Measurements from ENCODE around the gene COA3. TPM values are rescaled to one million over a fixed set of nuclear protein-coding genes. Genes with fewer than 3 reads are reported as not detected.
"Not testable (repeated sequence)": the region's sequence is repeated elsewhere in the genome, so short reads cannot be mapped to it uniquely, and the experiment has no call there.

The COA3 gene
- total and polyA plus RNA-seq, 9 donors: 53.6 to 84.1 (median 59.5) TPM

- peaks cover 44% of the 10 kb centered on the region for H3K36me3 ChIP-seq (ENCODE audit: control insufficient read depth, insufficient read depth, low read length)
- no peak overlapping the region for H3K27ac ChIP-seq (ENCODE audit: low read length)
- H3K27me3 ChIP-seq (ENCODE audit: control insufficient read depth, insufficient read depth, low read length): peaks cover 1% of the 10 kb centered on the region
- peak overlapping the region; percentile 92 for H3K4me3 ChIP-seq (ENCODE audit: low read length)
- H3K4me1 ChIP-seq (ENCODE audit: control insufficient read depth, insufficient read depth, low read length): peaks cover 9% of the 10 kb centered on the region
- 36% methylated on average over 1 of the region's 3 CpGs for WGBS (ENCODE audit: insufficient coverage)
- no peak for DNase-seq
- no peaks in the 10 kb centered on the region for H3K9me3 ChIP-seq (replicated peaks; ENCODE audit: control insufficient read depth, low read depth, low read length)
Observed at GRCh38 chr17:42774066-42774745, 24.3 kb downstream of the COA3 start.

GRCh38 chr17:42773290-42774035, 25.0 kb downstream of the COA3 start, which contains the start of gene VPS25:
Gene VPS25, plus strand, starts transcription at chr17:42773449. Its CDS starts 27 bp downstream, at chr17:42773476.
- H3K9me3 ChIP-seq (replicated peaks; ENCODE audit: control insufficient read depth, low read depth, low read length): no peaks in the 10 kb centered on the region
- no peaks in the 10 kb centered on the region for H3K27me3 ChIP-seq (ENCODE audit: control insufficient read depth, insufficient read depth, low read length)
- H3K4me3 ChIP-seq (ENCODE audit: low read length): peak within 1 kb of the TSS; percentile 92
- WGBS (ENCODE audit: insufficient coverage): 0% methylated on average over 24 of the region's 39 CpGs
- DNase-seq: peak; percentile 94
- H3K4me1 ChIP-seq (ENCODE audit: control insufficient read depth, insufficient read depth, low read length): peaks cover 9% of the 10 kb centered on the region
- H3K36me3 ChIP-seq (ENCODE audit: control insufficient read depth, insufficient read depth, low read length): peaks cover 37% of the 10 kb centered on the region
- H3K27ac ChIP-seq (ENCODE audit: low read length): peak within 1 kb of the TSS; percentile 86

GRCh38 chr17:42772945-42773289, 25.6 kb downstream of the COA3 start:
- no peak for DNase-seq
- peak overlapping the region; percentile 92 for H3K4me3 ChIP-seq (ENCODE audit: low read length)
- H3K36me3 ChIP-seq (ENCODE audit: control insufficient read depth, insufficient read depth, low read length): peaks cover 32% of the 10 kb centered on the region
- no peaks in the 10 kb centered on the region for H3K27me3 ChIP-seq (ENCODE audit: control insufficient read depth, insufficient read depth, low read length)
- no peaks in the 10 kb centered on the region for H3K9me3 ChIP-seq (replicated peaks; ENCODE audit: control insufficient read depth, low read depth, low read length)
- peaks cover 9% of the 10 kb centered on the region for H3K4me1 ChIP-seq (ENCODE audit: control insufficient read depth, insufficient read depth, low read length)
- peak overlapping the region; percentile 86 for H3K27ac ChIP-seq (ENCODE audit: low read length)
- 0% methylated on average over 2 of the region's 3 CpGs for WGBS (ENCODE audit: insufficient coverage)

- H3K9me3 ChIP-seq (replicated peaks; ENCODE audit: control insufficient read depth, low read depth, low read length); H3K36me3 ChIP-seq (ENCODE audit: control insufficient read depth, insufficient read depth, low read length); H3K27me3 ChIP-seq (ENCODE audit: control insufficient read depth, insufficient read depth, low read length); H3K4me1 ChIP-seq (ENCODE audit: control insufficient read depth, insufficient read depth, low read length); H3K27ac ChIP-seq (ENCODE audit: low read length); DNase-seq; H3K4me3 ChIP-seq (ENCODE audit: low read length): not testable (repeated sequence)
- WGBS (ENCODE audit: insufficient coverage): no CpG with 5 or more reads among the region's 10 CpGs
Observed at GRCh38 chr17:42769964-42770363, 28.5 kb downstream of the COA3 start.

- H3K27me3 ChIP-seq (ENCODE audit: control insufficient read depth, insufficient read depth, low read length); H3K27ac ChIP-seq (ENCODE audit: low read length); H3K9me3 ChIP-seq (replicated peaks; ENCODE audit: control insufficient read depth, low read depth, low read length); DNase-seq; H3K4me1 ChIP-seq (ENCODE audit: control insufficient read depth, insufficient read depth, low read length); H3K4me3 ChIP-seq (ENCODE audit: low read length); H3K36me3 ChIP-seq (ENCODE audit: control insufficient read depth, insufficient read depth, low read length): not testable (repeated sequence)
- WGBS (ENCODE audit: insufficient coverage): 68% methylated on average over 4 of the region's 9 CpGs
Observed at GRCh38 chr17:42768006-42768405, 30.5 kb downstream of the COA3 start.

- Histone ChIP-seq H3K9me3 (replicated peaks; ENCODE audit: control insufficient read depth, low read depth, low read length) (no peaks in the 10 kb centered on the region), H3K27me3 (ENCODE audit: control insufficient read depth, insufficient read depth, low read length) (peaks cover 1% of the 10 kb centered on the region), H3K36me3 (ENCODE audit: control insufficient read depth, insufficient read depth, low read length) (peaks cover 2% of the 10 kb centered on the region), H3K27ac (ENCODE audit: low read length) (no peak overlapping the region), H3K4me1 (ENCODE audit: control insufficient read depth, insufficient read depth, low read length) (peaks cover 9% of the 10 kb centered on the region), H3K4me3 (ENCODE audit: low read length) (no peak overlapping the region)
- DNase-seq: no peak
Observed at GRCh38 chr17:42767512-42767911, 31.0 kb downstream of the COA3 start.

GRCh38 chr17:42766124-42766523, 32.4 kb downstream of the COA3 start:
- peaks cover 13% of the 10 kb centered on the region for H3K27me3 ChIP-seq (ENCODE audit: control insufficient read depth, insufficient read depth, low read length)
- no peak overlapping the region for H3K27ac ChIP-seq (ENCODE audit: low read length)
- WGBS (ENCODE audit: insufficient coverage): 92% methylated on average over 2 of the region's 6 CpGs
- H3K4me3 ChIP-seq (ENCODE audit: low read length): no peak overlapping the region
- peaks cover 2% of the 10 kb centered on the region for H3K36me3 ChIP-seq (ENCODE audit: control insufficient read depth, insufficient read depth, low read length)
- peaks cover 22% of the 10 kb centered on the region for H3K4me1 ChIP-seq (ENCODE audit: control insufficient read depth, insufficient read depth, low read length)
- no peaks in the 10 kb centered on the region for H3K9me3 ChIP-seq (replicated peaks; ENCODE audit: control insufficient read depth, low read depth, low read length)
- no peak for DNase-seq

GRCh38 chr17:42761638-42762037, 36.9 kb downstream of the COA3 start:
- no peak for DNase-seq
- 21% methylated on average over 9 of the region's 12 CpGs for WGBS (ENCODE audit: insufficient coverage)
- H3K4me1 ChIP-seq (ENCODE audit: control insufficient read depth, insufficient read depth, low read length): peaks cover 29% of the 10 kb centered on the region

GRCh38 chr17:42760652-42761581, 37.6 kb downstream of the COA3 start, which contains the start of gene RAMP2:
Gene RAMP2, plus strand, starts transcription at chr17:42761227. Its CDS starts 35 bp downstream, at chr17:42761262.
- peaks cover 5% of the 10 kb centered on the region for H3K36me3 ChIP-seq (ENCODE audit: control insufficient read depth, insufficient read depth, low read length)
- WGBS (ENCODE audit: insufficient coverage): under 1% methylated on average over 77 of the region's 92 CpGs
- peaks cover 23% of the 10 kb centered on the region for H3K27me3 ChIP-seq (ENCODE audit: control insufficient read depth, insufficient read depth, low read length)
- H3K27ac ChIP-seq (ENCODE audit: low read length): peak within 1 kb of the TSS; percentile 72
- peak; percentile 60 for DNase-seq
- H3K9me3 ChIP-seq (replicated peaks; ENCODE audit: control insufficient read depth, low read depth, low read length): no peaks in the 10 kb centered on the region
- peaks cover 29% of the 10 kb centered on the region for H3K4me1 ChIP-seq (ENCODE audit: control insufficient read depth, insufficient read depth, low read length)
- H3K4me3 ChIP-seq (ENCODE audit: low read length): peak within 1 kb of the TSS; percentile 60

More at GRCh38 chr17:42761638-42762037, 36.9 kb downstream of the COA3 start:
- Histone ChIP-seq H3K9me3 (replicated peaks; ENCODE audit: control insufficient read depth, low read depth, low read length) (no peaks in the 10 kb centered on the region), H3K36me3 (ENCODE audit: control insufficient read depth, insufficient read depth, low read length) (peaks cover 2% of the 10 kb centered on the region), H3K27ac (ENCODE audit: low read length) (peak overlapping the region; percentile 59), H3K27me3 (ENCODE audit: control insufficient read depth, insufficient read depth, low read length) (peaks cover 23% of the 10 kb centered on the region), H3K4me3 (ENCODE audit: low read length) (peak overlapping the region; percentile 60)

Data from muscle of leg (tissue), 11 donors.